HepG2 (cell line): ENCODE results near the gene WIPF2. TPM values are rescaled to one million over a fixed set of nuclear protein-coding genes. Genes with fewer than 3 reads are reported as not detected.
A peak's percentile ranks its signal among the peaks of the same experiment; 100 is the strongest.

Source experiments
- AGO1 ChIP-seq: fragments of 200-400 bp; formaldehyde crosslinking; IDR thresholded peaks from 2 replicates; pipeline ENCODE4 v1.6.1; 2017; ENCODE audit warnings: mild to moderate bottlenecking, low read depth, low read length, moderate library complexity; ENCODE audit not compliant: poor library complexity, severe bottlenecking
- HOXA9 ChIP-seq: sonication (generic); formaldehyde crosslinking; IDR thresholded peaks from 2 replicates; pipeline ENCODE4 v1.8.1; 2022; ENCODE audit warnings: missing genetic modification reagents, mild to moderate bottlenecking, moderate library complexity, borderline replicate concordance
- SNAPC2 ChIP-seq: sonication (generic); formaldehyde crosslinking; IDR thresholded peaks from 2 replicates; pipeline ENCODE4 v1.8.1; 2022; ENCODE audit warnings: mild to moderate bottlenecking, missing genetic modification reagents
- TBX2 ChIP-seq: sonication (generic); formaldehyde crosslinking; IDR thresholded peaks from 2 replicates; pipeline ENCODE4 v1.5.0; 2020; ENCODE audit warnings: missing genetic modification reagents, mild to moderate bottlenecking, borderline replicate concordance
- TOE1 ChIP-seq: sonication (generic); formaldehyde crosslinking; IDR thresholded peaks from 2 replicates; pipeline ENCODE4 v1.4.0; 2020; ENCODE audit warnings: mild to moderate bottlenecking, missing genetic modification reagents
- YEATS4 ChIP-seq: sonication (generic); formaldehyde crosslinking; IDR thresholded peaks from 2 replicates; pipeline ENCODE4 v1.4.0; 2020; ENCODE audit warnings: missing genetic modification reagents, borderline replicate concordance
- ZFYVE20 ChIP-seq: sonication (generic); formaldehyde crosslinking; IDR thresholded peaks from 2 replicates; pipeline ENCODE4 v1.8.0; 2023; ENCODE audit warnings: low read depth, mild to moderate bottlenecking, moderate library complexity, missing genetic modification reagents, borderline replicate concordance
- ZNF724P ChIP-seq: sonication (generic); formaldehyde crosslinking; IDR thresholded peaks from 2 replicates; pipeline ENCODE4 v1.8.0; 2022; ENCODE audit warnings: missing genetic modification reagents, borderline replicate concordance
- polyA plus RNA-seq, 8 experiments: library from polyadenylated mRNA; depleted of rRNA in 3 of 8; stranded (reverse) in 7 of 8; unstranded in 1 of 8; fragments of >200 nt; fragmentation: Illumina TruSeq in 4 of 8; extraction: Trizol in 4 of 8; gene quantifications; 2 replicates each; pipeline versions ENCODE4 v1.2.1 to v1.2.3, GENCODE V29; 2011 to 2016; ENCODE audit warnings: low read depth in 4 of 8, missing spikeins in 1 of 8, mixed read lengths in 1 of 8; ENCODE audit not compliant: insufficient read depth in 1 of 8
- total RNA-seq, 5 experiments: library from RNA; depleted of rRNA; stranded (reverse); fragments of >200 nt; fragmentation: Illumina TruSeq; extraction: Trizol; gene quantifications; 2 replicates each; pipeline ENCODE4 v1.2.3, GENCODE V29; 2016; ENCODE audit warnings: low read depth in 1 of 5
- TF ChIP-seq, protein P1 (sequence below): sonication (generic); formaldehyde crosslinking; IDR thresholded peaks from 2 replicates; pipeline ENCODE4 v1.5.1; 2020; ENCODE audit warnings: mild to moderate bottlenecking, missing genetic modification reagents, moderate library complexity
- TF ChIP-seq, protein P2 (sequence below): sonication (generic); formaldehyde crosslinking; IDR thresholded peaks from 2 replicates; pipeline ENCODE4 v1.4.0; 2020; ENCODE audit warnings: missing genetic modification reagents
- TF ChIP-seq, protein P3 (sequence below): sonication (generic); formaldehyde crosslinking; IDR thresholded peaks from 2 replicates; pipeline ENCODE4 v1.8.1; 2023; ENCODE audit warnings: mild to moderate bottlenecking, moderate library complexity, missing genetic modification reagents
- TF ChIP-seq, protein P4 (sequence below): sonication (generic); formaldehyde crosslinking; IDR thresholded peaks from 2 replicates; pipeline ENCODE4 v1.8.1; 2023; ENCODE audit warnings: mild to moderate bottlenecking, missing genetic modification reagents, borderline replicate concordance
- TF ChIP-seq, protein P5 (sequence below): sonication (generic); formaldehyde crosslinking; IDR thresholded peaks from 2 replicates; pipeline ENCODE4 v1.8.1; 2023; ENCODE audit warnings: mild to moderate bottlenecking, missing genetic modification reagents
- TF ChIP-seq, protein P6 (sequence below): sonication (generic); formaldehyde crosslinking; IDR thresholded peaks from 2 replicates; pipeline ENCODE4 v1.5.1; 2020; ENCODE audit warnings: mild to moderate bottlenecking, missing genetic modification reagents
- TF ChIP-seq, protein P7 (sequence below): sonication (generic); formaldehyde crosslinking; IDR thresholded peaks from 2 replicates; pipeline ENCODE4 v1.4.0; 2020; ENCODE audit warnings: missing genetic modification reagents, mild to moderate bottlenecking, borderline replicate concordance

WIPF2 gene
- total and polyA plus RNA-seq, 2 of the 13 experiments (the other 11 are each of a cell fraction or from before 2014, with no cell fraction given), result 7.2 to 10.8 TPM

DNA sequence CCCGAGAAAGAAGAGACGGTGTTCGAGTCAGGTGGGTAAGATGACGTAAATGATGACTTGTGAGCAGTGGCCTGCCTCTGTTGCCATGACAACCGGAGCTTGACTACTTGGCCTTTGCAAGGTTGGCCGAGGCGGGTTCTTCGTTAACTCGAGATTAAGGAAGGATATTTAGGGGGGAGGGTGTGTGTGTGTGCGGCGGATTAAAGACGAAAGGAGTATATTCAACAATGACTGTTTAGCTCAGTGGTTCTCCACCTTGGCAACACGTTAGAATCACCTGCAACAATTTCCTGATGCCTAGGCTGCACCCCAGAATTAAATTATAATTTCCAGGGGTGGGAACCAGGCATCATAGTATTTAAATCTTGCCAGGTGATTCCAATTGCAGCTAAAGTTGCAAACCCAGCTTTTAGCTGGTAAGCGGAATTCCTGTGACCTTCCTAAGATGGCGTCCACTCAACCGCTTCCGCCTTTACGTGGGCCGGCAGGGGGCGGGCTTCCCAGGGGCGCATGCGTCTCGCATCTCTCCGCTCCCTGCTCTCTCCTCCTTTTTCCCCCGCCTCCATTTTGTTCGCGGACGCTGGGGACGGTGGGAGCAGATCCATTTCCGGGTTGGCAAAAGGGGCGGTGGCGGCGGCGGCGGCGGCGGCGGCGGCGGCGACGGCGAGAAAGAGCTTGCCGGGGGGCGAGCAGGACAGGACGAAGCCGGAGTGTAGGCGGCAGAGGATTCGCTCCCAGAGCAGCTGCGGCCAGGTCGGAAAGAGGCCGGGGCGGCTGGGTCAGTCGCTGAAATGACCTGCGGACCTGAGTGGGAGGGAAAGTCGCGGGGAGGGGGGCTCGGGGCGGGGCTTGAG lies at the start of gene WIPF2 (continued):
- no peak for TF ChIP-seq HOXA9 (CRISPR knock-in tag)
- TF ChIP-seq ZFYVE20 (CRISPR knock-in tag), result no peak
- TF ChIP-seq, protein P1, sequence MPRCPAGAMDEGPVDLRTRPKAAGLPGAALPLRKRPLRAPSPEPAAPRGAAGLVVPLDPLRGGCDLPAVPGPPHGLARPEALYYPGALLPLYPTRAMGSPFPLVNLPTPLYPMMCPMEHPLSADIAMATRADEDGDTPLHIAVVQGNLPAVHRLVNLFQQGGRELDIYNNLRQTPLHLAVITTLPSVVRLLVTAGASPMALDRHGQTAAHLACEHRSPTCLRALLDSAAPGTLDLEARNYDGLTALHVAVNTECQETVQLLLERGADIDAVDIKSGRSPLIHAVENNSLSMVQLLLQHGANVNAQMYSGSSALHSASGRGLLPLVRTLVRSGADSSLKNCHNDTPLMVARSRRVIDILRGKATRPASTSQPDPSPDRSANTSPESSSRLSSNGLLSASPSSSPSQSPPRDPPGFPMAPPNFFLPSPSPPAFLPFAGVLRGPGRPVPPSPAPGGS (CRISPR knock-in tag), result no peak
- TF ChIP-seq, protein P2, sequence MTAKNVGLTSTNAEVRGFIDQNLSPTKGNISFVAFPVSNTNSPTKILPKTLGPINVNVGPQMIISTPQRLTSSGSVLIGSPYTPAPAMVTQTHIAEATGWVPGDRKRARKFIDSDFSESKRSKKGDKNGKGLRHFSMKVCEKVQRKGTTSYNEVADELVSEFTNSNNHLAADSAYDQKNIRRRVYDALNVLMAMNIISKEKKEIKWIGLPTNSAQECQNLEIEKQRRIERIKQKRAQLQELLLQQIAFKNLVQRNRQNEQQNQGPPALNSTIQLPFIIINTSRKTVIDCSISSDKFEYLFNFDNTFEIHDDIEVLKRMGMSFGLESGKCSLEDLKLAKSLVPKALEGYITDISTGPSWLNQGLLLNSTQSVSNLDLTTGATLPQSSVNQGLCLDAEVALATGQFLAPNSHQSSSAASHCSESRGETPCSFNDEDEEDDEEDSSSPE (CRISPR knock-in tag), result peak; percentile 45; the same call in 1 of the 2 replicates
- TF ChIP-seq, protein P3, sequence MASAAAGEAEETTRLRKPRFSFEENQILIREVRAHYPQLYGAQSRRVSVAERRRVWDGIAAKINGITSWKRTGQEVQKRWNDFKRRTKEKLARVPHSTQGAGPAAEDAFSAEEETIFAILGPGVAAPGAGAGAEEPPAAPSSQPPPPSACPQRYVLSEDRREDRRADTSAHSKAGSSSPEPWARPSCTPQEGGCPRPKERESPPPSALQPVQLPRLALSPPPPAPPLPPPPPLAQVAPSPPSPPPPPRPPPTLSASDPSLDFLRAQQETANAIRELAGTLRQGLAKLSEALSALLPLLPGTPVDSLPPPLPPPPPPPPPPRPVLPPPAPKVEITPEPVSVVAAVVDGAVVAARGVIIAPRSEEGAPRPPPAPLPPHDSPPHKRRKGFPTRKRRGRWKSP, result peak; percentile 18; the same call in 1 of the 2 replicates
- no peak for TF ChIP-seq ZNF724P (CRISPR knock-in tag)
- peak; percentile 69 for TF ChIP-seq AGO1
- TF ChIP-seq, protein P4, sequence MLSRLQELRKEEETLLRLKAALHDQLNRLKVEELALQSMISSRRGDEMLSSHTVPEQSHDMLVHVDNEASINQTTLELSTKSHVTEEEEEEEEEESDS (CRISPR knock-in tag), result peak; percentile 35; the same call in 1 of the 2 replicates
- peak; percentile 74 for TF ChIP-seq TBX2 (CRISPR knock-in tag)
- TF ChIP-seq, protein P5, sequence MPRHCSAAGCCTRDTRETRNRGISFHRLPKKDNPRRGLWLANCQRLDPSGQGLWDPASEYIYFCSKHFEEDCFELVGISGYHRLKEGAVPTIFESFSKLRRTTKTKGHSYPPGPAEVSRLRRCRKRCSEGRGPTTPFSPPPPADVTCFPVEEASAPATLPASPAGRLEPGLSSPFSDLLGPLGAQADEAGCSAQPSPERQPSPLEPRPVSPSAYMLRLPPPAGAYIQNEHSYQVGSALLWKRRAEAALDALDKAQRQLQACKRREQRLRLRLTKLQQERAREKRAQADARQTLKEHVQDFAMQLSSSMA (CRISPR knock-in tag), result peak; percentile 100
- TF ChIP-seq TOE1 (CRISPR knock-in tag), result no peak
- TF ChIP-seq, protein P6, sequence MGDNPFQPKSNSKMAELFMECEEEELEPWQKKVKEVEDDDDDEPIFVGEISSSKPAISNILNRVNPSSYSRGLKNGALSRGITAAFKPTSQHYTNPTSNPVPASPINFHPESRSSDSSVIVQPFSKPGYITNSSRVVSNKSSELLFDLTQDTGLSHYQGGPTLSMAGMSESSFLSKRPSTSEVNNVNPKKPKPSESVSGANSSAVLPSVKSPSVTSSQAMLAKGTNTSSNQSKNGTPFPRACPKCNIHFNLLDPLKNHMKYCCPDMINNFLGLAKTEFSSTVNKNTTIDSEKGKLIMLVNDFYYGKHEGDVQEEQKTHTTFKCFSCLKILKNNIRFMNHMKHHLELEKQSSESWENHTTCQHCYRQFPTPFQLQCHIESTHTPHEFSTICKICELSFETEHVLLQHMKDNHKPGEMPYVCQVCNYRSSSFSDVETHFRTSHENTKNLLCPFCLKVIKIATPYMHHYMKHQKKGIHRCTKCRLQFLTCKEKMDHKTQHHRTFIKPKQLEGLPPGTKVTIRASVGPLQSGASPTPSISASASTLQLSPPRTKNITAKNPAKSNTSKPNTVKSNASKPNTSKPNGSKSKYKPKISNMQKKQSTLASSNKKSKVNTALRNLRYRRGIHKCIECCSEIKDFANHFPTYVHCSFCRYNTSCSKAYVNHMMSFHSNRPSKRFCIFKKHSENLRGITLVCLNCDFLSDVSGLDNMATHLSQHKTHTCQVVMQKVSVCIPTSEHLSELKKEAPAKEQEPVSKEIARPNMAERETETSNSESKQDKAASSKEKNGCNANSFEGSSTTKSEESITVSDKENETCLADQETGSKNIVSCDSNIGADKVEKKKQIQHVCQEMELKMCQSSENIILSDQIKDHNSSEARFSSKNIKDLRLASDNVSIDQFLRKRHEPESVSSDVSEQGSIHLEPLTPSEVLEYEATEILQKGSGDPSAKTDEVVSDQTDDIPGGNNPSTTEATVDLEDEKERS (CRISPR knock-in tag), result no peak
- TF ChIP-seq SNAPC2 (CRISPR knock-in tag), result no peak
- TF ChIP-seq YEATS4 (CRISPR knock-in tag), result peak; percentile 73; the same call in 1 of the 2 replicates
- TF ChIP-seq, protein P7, sequence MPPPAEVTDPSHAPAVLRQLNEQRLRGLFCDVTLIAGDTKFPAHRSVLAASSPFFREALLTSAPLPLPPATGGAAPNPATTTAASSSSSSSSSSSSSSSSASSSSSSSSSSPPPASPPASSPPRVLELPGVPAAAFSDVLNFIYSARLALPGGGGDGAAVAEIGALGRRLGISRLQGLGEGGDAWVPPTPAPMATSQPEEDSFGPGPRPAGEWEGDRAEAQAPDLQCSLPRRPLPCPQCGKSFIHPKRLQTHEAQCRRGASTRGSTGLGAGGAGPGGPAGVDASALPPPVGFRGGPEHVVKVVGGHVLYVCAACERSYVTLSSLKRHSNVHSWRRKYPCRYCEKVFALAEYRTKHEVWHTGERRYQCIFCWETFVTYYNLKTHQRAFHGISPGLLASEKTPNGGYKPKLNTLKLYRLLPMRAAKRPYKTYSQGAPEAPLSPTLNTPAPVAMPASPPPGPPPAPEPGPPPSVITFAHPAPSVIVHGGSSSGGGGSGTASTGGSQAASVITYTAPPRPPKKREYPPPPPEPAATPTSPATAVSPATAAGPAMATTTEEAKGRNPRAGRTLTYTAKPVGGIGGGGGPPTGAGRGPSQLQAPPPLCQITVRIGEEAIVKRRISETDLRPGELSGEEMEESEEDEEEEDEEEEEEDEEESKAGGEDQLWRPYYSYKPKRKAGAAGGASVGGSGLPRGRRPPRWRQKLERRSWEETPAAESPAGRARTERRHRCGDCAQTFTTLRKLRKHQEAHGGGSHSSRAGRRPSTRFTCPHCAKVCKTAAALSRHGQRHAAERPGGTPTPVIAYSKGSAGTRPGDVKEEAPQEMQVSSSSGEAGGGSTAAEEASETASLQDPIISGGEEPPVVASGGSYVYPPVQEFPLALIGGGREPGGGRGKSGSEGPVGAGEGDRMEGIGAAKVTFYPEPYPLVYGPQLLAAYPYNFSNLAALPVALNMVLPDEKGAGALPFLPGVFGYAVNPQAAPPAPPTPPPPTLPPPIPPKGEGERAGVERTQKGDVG (CRISPR knock-in tag), result 0 out of 2 replicates have a peak, but pooled peaks have one; percentile 30
